ENCODE data around the gene DNAJC4. TPM values are rescaled to one million over a fixed set of nuclear protein-coding genes. Genes with fewer than 3 reads are reported as not detected.

DNAJC4 gene
- total RNA-seq, 2 donors from 2014 or later: 39.9 to 50.3 TPM

GRCh38 chr11:64246871-64247728 is 16.8 kb downstream of the DNAJC4 start, which contains the start of gene PPP1R14B:
Gene PPP1R14B, minus strand, starts transcription at chr11:64246943. Its CDS starts 270 bp downstream, at chr11:64246673.
- Histone ChIP-seq H3K36me3 (no peaks in the 10 kb centered on the region), H3K4me1 (peaks cover 4% of the 10 kb centered on the region), H3K9ac (ENCODE audit: low read depth in 2 of 2, low read length in 2 of 2) (peak within 1 kb of the TSS; percentile 92 to 100), H3K9me3 (no peaks in the 10 kb centered on the region), H3K4me3 (peak within 1 kb of the TSS; percentile 68), H3K27ac (peak within 1 kb of the TSS; percentile 90), H3K27me3 (no peaks in the 10 kb centered on the region)
- no peak for TF ChIP-seq CTCF (IDR thresholded peaks at IDR 0.05)
- peak; percentile 90 for DNase-seq
- intact Hi-C loops (cut with DNase I): no loop called here

- Histone ChIP-seq H3K4me1 (peaks cover 3% of the 10 kb centered on the region), H3K4me3 (peak overlapping the region; percentile 59), H3K36me3 (no peaks in the 10 kb centered on the region), H3K27me3 (no peaks in the 10 kb centered on the region), H3K9me3 (no peaks in the 10 kb centered on the region), H3K9ac (ENCODE audit: low read depth in 2 of 2, low read length in 2 of 2) (peak overlapping the region; percentile 60 to 91), H3K27ac (peak overlapping the region; percentile 90)
- TF ChIP-seq CTCF (IDR thresholded peaks at IDR 0.05): no peak
- intact Hi-C loops (cut with DNase I): no loop called here
- no peak for DNase-seq
These were observed 17.6 kb downstream of the DNAJC4 start for GRCh38 chr11:64247729-64248531.

- no peak for DNase-seq
- H3K4me3 ChIP-seq: no peak overlapping the region
- no peaks in the 10 kb centered on the region for H3K36me3 ChIP-seq
- no peaks in the 10 kb centered on the region for H3K27me3 ChIP-seq
- H3K9me3 ChIP-seq: no peaks in the 10 kb centered on the region
- intact Hi-C loops (cut with DNase I): no loop called here
- peak overlapping the region in 1 of 2 donors; percentile 91 for H3K9ac ChIP-seq (ENCODE audit: low read depth in 2 of 2, low read length in 2 of 2)
- peaks cover 9% of the 10 kb centered on the region for H3K4me1 ChIP-seq
- no peak overlapping the region for H3K27ac ChIP-seq
- no peak for TF ChIP-seq CTCF (IDR thresholded peaks at IDR 0.05)
These were observed 18.2 kb downstream of the DNAJC4 start for GRCh38 chr11:64248578-64248977.

GRCh38 chr11:64249038-64249437 is 18.7 kb downstream of the DNAJC4 start:
- intact Hi-C loops (cut with DNase I): no loop called here
- H3K27ac ChIP-seq: no peak overlapping the region
- H3K4me3 ChIP-seq: no peak overlapping the region
- H3K4me1 ChIP-seq: peaks cover 9% of the 10 kb centered on the region
- no peaks in the 10 kb centered on the region for H3K36me3 ChIP-seq
- no peaks in the 10 kb centered on the region for H3K9me3 ChIP-seq
- H3K9ac ChIP-seq (ENCODE audit: low read depth in 2 of 2, low read length in 2 of 2): peak overlapping the region in 1 of 2 donors; percentile 12
- DNase-seq: no peak
- no peaks in the 10 kb centered on the region for H3K27me3 ChIP-seq
- no peak for TF ChIP-seq CTCF (IDR thresholded peaks at IDR 0.05)

- no peaks in the 10 kb centered on the region for H3K27me3 ChIP-seq
- H3K36me3 ChIP-seq: peaks cover 5% of the 10 kb centered on the region
- H3K4me3 ChIP-seq: no peak overlapping the region
- DNase-seq: no peak
- peaks cover 9% of the 10 kb centered on the region for H3K4me1 ChIP-seq
- H3K9me3 ChIP-seq: no peaks in the 10 kb centered on the region
- no peak overlapping the region for H3K9ac ChIP-seq (ENCODE audit: low read depth in 2 of 2, low read length in 2 of 2)
- H3K27ac ChIP-seq: no peak overlapping the region
- no peak for TF ChIP-seq CTCF (IDR thresholded peaks at IDR 0.05)
- intact Hi-C loops (cut with DNase I): no loop called here
These were observed 19.4 kb downstream of the DNAJC4 start for GRCh38 chr11:64249563-64250414.
